HepG2 (cell line): Measurements from ENCODE around the gene PSMB11. TPM values are rescaled to one million over a fixed set of nuclear protein-coding genes. Genes with fewer than 3 reads are reported as not detected.

Experiments used
- ATAC-seq: fragments of 200-7000 bp; cut with Tn5 transposase; 3 replicates; pipeline ENCODE4 v1.9.1; 2020; ENCODE audit warnings: mild to moderate bottlenecking, moderate library complexity
- BruUV-seq: library from RNA; stranded (reverse); fragments of 400-500 nt; replicated peaks from 2 replicates; lab custom pipeline; 2021; lab: Mats Ljungman, UMichigan
- CTCF ChIA-PET: fragments of 300-600 bp; formaldehyde crosslinking; extraction: SDS; loops from one replicate; lab custom pipeline; 2021; ENCODE audit warnings: low total read pairs, inconsistent platforms, low intra/inter-chr PET ratio; lab: Yijun Ruan, JAX
- POLR2A ChIA-PET: fragments of 350-600 bp; sonication (Branson Sonifier 250); formaldehyde crosslinking; loops from one replicate; lab custom pipeline; 2020; ENCODE audit warnings: antibody characterized with exemption, inconsistent platforms; lab: Yijun Ruan, JAX
- DNase-seq: peaks from one replicate; pipeline ENCODE4 v3.0.0-alpha.2; 2015; ENCODE audit warnings: low spot score
- FAIRE-seq: peaks from 3 replicates; lab custom pipeline; 2011; peaks lifted over from hg19 to GRCh38; lab: Jason Lieb, UNC
- H2AFZ ChIP-seq: one replicate; pipeline ENCODE4 v1.6.1; 2011; ENCODE audit warnings: low read length, inconsistent platforms
- H3K27ac ChIP-seq: fragments of 300-600 bp; 3 replicates; pipeline ENCODE4 v1.8.0; 2011; ENCODE audit warnings: mixed run types, mild to moderate bottlenecking, mixed read lengths, low read length, inconsistent platforms; ENCODE audit not compliant: insufficient read depth; ENCODE audit errors: extremely low read length
- H3K27me3 ChIP-seq, 2 experiments: fragments of 200-600 bp in 1 of 2; 2 replicates in 1 of 2; 3 replicates in 1 of 2; pipeline versions ENCODE4 v1.6.0 to v1.8.0; 2011; ENCODE audit warnings: low read length in 2 of 2, mild to moderate bottlenecking in 2 of 2, moderate library complexity in 2 of 2, inconsistent platforms in 1 of 2; ENCODE audit not compliant: insufficient read depth in 2 of 2, control insufficient read depth in 1 of 2
- H3K36me3 ChIP-seq, 2 experiments: fragments of 200-600 bp in 1 of 2; replicated peaks in 1 of 2; 2 replicates in 1 of 2; 3 replicates in 1 of 2; pipeline versions ENCODE4 v1.5.1 to v1.8.0; 2011; ENCODE audit warnings: low read length in 2 of 2, inconsistent platforms in 1 of 2; ENCODE audit not compliant: insufficient read depth in 2 of 2, control insufficient read depth in 1 of 2
- H3K4me1 ChIP-seq: 2 replicates; pipeline ENCODE4 v1.5.1; 2012; ENCODE audit warnings: low read length, inconsistent platforms; ENCODE audit not compliant: insufficient read depth
- H3K4me2 ChIP-seq: 2 replicates; pipeline ENCODE4 v1.6.0; 2011; ENCODE audit warnings: low read depth, low read length, inconsistent platforms
- H3K4me3 ChIP-seq, 3 experiments: fragments of 200-600 bp in 1 of 3; sonication (generic), shearing (Covaris generic) in 1 of 3; replicated peaks in 1 of 3; 2 replicates each; pipeline ENCODE4 v1.5.1; 2011 to 2016; ENCODE audit warnings: low read length in 3 of 3, inconsistent platforms in 2 of 3, low read depth in 2 of 3, mild to moderate bottlenecking in 2 of 3, control low read depth in 1 of 3, mixed read lengths in 1 of 3; ENCODE audit not compliant: insufficient read depth in 1 of 3
- H3K79me2 ChIP-seq: one replicate; pipeline ENCODE4 v1.6.1; 2011; ENCODE audit warnings: low read length, inconsistent platforms; ENCODE audit not compliant: insufficient read depth
- H3K9ac ChIP-seq: 2 replicates; pipeline ENCODE4 v1.6.0; 2011; ENCODE audit warnings: mild to moderate bottlenecking, low read depth, low read length, inconsistent platforms; ENCODE audit not compliant: insufficient read depth
- H3K9me3 ChIP-seq: 2 replicates; pipeline ENCODE4 v1.5.1; 2012; ENCODE audit warnings: mild to moderate bottlenecking, low read length
- H4K20me1 ChIP-seq: 2 replicates; pipeline ENCODE4 v1.6.0; 2011; ENCODE audit warnings: inconsistent platforms, mild to moderate bottlenecking, low read length, moderate library complexity; ENCODE audit not compliant: insufficient read depth
- DBP ChIP-seq: sonication (generic); formaldehyde crosslinking; IDR thresholded peaks from 2 replicates; pipeline ENCODE4 v1.4.0; 2020; ENCODE audit warnings: missing genetic modification reagents; ENCODE audit errors: not compliant biosample characterization
- MZF1 ChIP-seq: sonication (generic); formaldehyde crosslinking; IDR thresholded peaks from 2 replicates; pipeline ENCODE4 v1.8.1; 2023; ENCODE audit warnings: mild to moderate bottlenecking, missing genetic modification reagents, borderline replicate concordance
- RARG ChIP-seq: sonication (generic); formaldehyde crosslinking; IDR thresholded peaks from 2 replicates; pipeline ENCODE4 v1.4.0; 2020; ENCODE audit warnings: low read depth, mild to moderate bottlenecking, missing genetic modification reagents
- SOX13 ChIP-seq, 3 experiments: fragments of 450-650 bp in 1 of 3; sonication (generic) in 1 of 3; formaldehyde crosslinking in 1 of 3; IDR thresholded peaks in 2 of 3; conservative IDR thresholded peaks in 1 of 3; 2 replicates each; pipeline versions ENCODE4 v1.5.0 to v1.6.1; 2016 to 2020; ENCODE audit warnings: antibody characterized with exemption in 1 of 3, mild to moderate bottlenecking in 1 of 3, missing compliant biosample characterization in 1 of 3, missing genetic modification reagents in 1 of 3, moderate library complexity in 1 of 3
- SP140L ChIP-seq: sonication (generic); formaldehyde crosslinking; IDR thresholded peaks from 2 replicates; pipeline ENCODE4 v1.4.0; 2020; ENCODE audit warnings: missing genetic modification reagents, borderline replicate concordance
- TEF ChIP-seq: sonication (generic); formaldehyde crosslinking; IDR thresholded peaks from 2 replicates; pipeline ENCODE4 v1.5.0; 2020; ENCODE audit warnings: missing genetic modification reagents
- TFDP1 ChIP-seq: IDR thresholded peaks from 2 replicates; pipeline ENCODE4 v1.6.1; 2016; ENCODE audit warnings: missing compliant biosample characterization, missing genetic modification reagents, borderline replicate concordance
- TRIM24 ChIP-seq: sonication (generic); formaldehyde crosslinking; IDR thresholded peaks from 2 replicates; pipeline ENCODE4 v1.8.0; 2022; ENCODE audit warnings: mild to moderate bottlenecking, missing genetic modification reagents
- ZNF232 ChIP-seq: sonication (generic); formaldehyde crosslinking; IDR thresholded peaks from 2 replicates; pipeline ENCODE4 v1.4.0; 2020; ENCODE audit warnings: missing genetic modification reagents, borderline replicate concordance
- ZNF260 ChIP-seq: sonication (generic); formaldehyde crosslinking; IDR thresholded peaks from 2 replicates; pipeline ENCODE4 v1.4.0; 2020; ENCODE audit warnings: missing genetic modification reagents, low read depth, mild to moderate bottlenecking, borderline replicate concordance
- ZNF383 ChIP-seq: sonication (generic); formaldehyde crosslinking; IDR thresholded peaks from 2 replicates; pipeline ENCODE4 v1.4.0; 2020; ENCODE audit warnings: missing genetic modification reagents, mild to moderate bottlenecking, borderline replicate concordance
- ZNF543 ChIP-seq: sonication (generic); formaldehyde crosslinking; IDR thresholded peaks from 2 replicates; pipeline ENCODE4 v1.4.0; 2020; ENCODE audit warnings: mild to moderate bottlenecking, missing genetic modification reagents
- ZNF597 ChIP-seq: sonication (generic); formaldehyde crosslinking; IDR thresholded peaks from 2 replicates; pipeline ENCODE4 v1.5.0; 2020; ENCODE audit warnings: missing genetic modification reagents
- WGBS: methylation state at CpG from one replicate; pipeline ENCODE4 v1.1.6; 2017; ENCODE audit warnings: low lambda C conversion rate; 5-methylcytosine and 5-hydroxymethylcytosine counted together
- in situ Hi-C: cut with HindIII; loops from 2 replicates; pipeline ENCODE4 v1.10.0; 2017; ENCODE audit warnings: low pct_unique_long_range_greater_than_20kb; ENCODE audit not compliant: extremely low pct_ligation_motif_present
- intact Hi-C: fragments of 100-400 bp; cut with micrococcal nuclease; formaldehyde crosslinking; loops from one replicate; pipeline ENCODE4 v1.10.0; 2022; ENCODE audit not compliant: unreplicated experiment
- polyA plus RNA-seq, 8 experiments: library from polyadenylated mRNA; depleted of rRNA in 3 of 8; stranded (reverse) in 7 of 8; unstranded in 1 of 8; fragments of >200 nt; fragmentation: Illumina TruSeq in 4 of 8; extraction: Trizol in 4 of 8; gene quantifications; 2 replicates each; pipeline versions ENCODE4 v1.2.1 to v1.2.3, GENCODE V29; 2011 to 2016; ENCODE audit warnings: low read depth in 4 of 8, missing spikeins in 1 of 8, mixed read lengths in 1 of 8; ENCODE audit not compliant: insufficient read depth in 1 of 8
- total RNA-seq, 5 experiments: library from RNA; depleted of rRNA; stranded (reverse); fragments of >200 nt; fragmentation: Illumina TruSeq; extraction: Trizol; gene quantifications; 2 replicates each; pipeline ENCODE4 v1.2.3, GENCODE V29; 2016; ENCODE audit warnings: low read depth in 1 of 5

PSMB11 gene
- total and polyA plus RNA-seq, 2 of the 13 experiments (the other 11 are each of a cell fraction or from before 2014, with no cell fraction given): not detected

GRCh38 chr14:23009483-23009938 lies 32.5 kb upstream of the PSMB11 start (continued):
- TF ChIP-seq SP140L (CRISPR knock-in tag) (no peak), TEF (CRISPR knock-in tag) (0 out of 2 replicates have a peak, but pooled peaks have one; percentile 1), DBP (no peak), ZNF597 (CRISPR knock-in tag) (no peak)

- POLR2A ChIA-PET: interaction anchor here (0.6 to 2.6 kb wide), 13 partner anchors 9 to 85 kb away, joined by 3 to 12 read pairs (median 4); partner anchors contain the start of genes ACIN1, AJUBA, C14orf119 and HAUS4
- in situ Hi-C loops (no loop called here), intact Hi-C loops (loop anchor here (1.0 to 5.0 kb wide), 2 partner anchors 24 to 413 kb away; partner anchors contain the start of genes ABHD4 and PSMB5)
- Histone ChIP-seq H3K27ac (peak within 1 kb of the TSS; percentile 67), H3K27me3 (no peaks in the 10 kb centered on the region; a peak in 1 of 5 replicates), H3K79me2 (peaks cover 2% of the 10 kb centered on the region), H3K4me1 (peaks cover 63% of the 10 kb centered on the region), H3K36me3 (no peaks in the 10 kb centered on the region), H3K4me2 (peak within 1 kb of the TSS; percentile 99), H3K9me3 (no peaks in the 10 kb centered on the region), H4K20me1 (no peaks in the 10 kb centered on the region), H2AFZ (peak within 1 kb of the TSS; percentile 97), H3K9ac (peak within 1 kb of the TSS; percentile 72), H3K4me3 (peak within 1 kb of the TSS; percentile 57 to 77 (median 76))
- BruUV-seq: no TSS peak
- 2% methylated on average over 39 of the region's 40 CpGs for WGBS
- CTCF ChIA-PET: no interaction called here
- DNase-seq: peak; percentile 69
- no peak for FAIRE-seq
- peak; percentile 24 for ATAC-seq
- no peak for TF ChIP-seq MZF1 (CRISPR knock-in tag)
- TF ChIP-seq TRIM24 (CRISPR knock-in tag): no peak
- TF ChIP-seq SOX13 (IDR thresholded peaks at IDR 0.05): no peak
- peak in 1 of 2 experiments; percentile 29; a peak in 3 of 4 replicates for TF ChIP-seq SOX13 (CRISPR knock-in tag; conservative IDR thresholded peaks at IDR 0.05 in 1 of 2, IDR thresholded peaks at IDR 0.05 in 1 of 2)
- 0 out of 2 replicates have a peak, but pooled peaks have one; percentile 12 for TF ChIP-seq ZNF383 (CRISPR knock-in tag)
- TF ChIP-seq SP140L (CRISPR knock-in tag): no peak
- no peak for TF ChIP-seq ZNF260 (CRISPR knock-in tag)
- no peak for TF ChIP-seq RARG
- TF ChIP-seq TFDP1: peak; percentile 87; the same call in 1 of the 2 replicates
- peak; percentile 40; the same call in 1 of the 2 replicates for TF ChIP-seq ZNF232 (CRISPR knock-in tag)
- TF ChIP-seq ZNF543: peak; percentile 16; the same call in 1 of the 2 replicates
Observed at GRCh38 chr14:23009939-23010726, 31.9 kb upstream of the PSMB11 start, which contains the start of gene C14orf93. Gene C14orf93 (minus strand): TSS chr14:23010143. CDS start chr14:22999023, 11,120 bp downstream.
